ENCODE data around the gene EZR.

- no peak for TF ChIP-seq CTCF (IDR thresholded peaks at IDR 0.05)
- no peak for TF ChIP-seq POLR2A (IDR thresholded peaks at IDR 0.05)
These were observed 15.4 kb downstream of the EZR start for GRCh38 chr6:158803733-158804143.
